ENCODE data around the gene GUCY2D.

Gene GUCY2D

DNA sequence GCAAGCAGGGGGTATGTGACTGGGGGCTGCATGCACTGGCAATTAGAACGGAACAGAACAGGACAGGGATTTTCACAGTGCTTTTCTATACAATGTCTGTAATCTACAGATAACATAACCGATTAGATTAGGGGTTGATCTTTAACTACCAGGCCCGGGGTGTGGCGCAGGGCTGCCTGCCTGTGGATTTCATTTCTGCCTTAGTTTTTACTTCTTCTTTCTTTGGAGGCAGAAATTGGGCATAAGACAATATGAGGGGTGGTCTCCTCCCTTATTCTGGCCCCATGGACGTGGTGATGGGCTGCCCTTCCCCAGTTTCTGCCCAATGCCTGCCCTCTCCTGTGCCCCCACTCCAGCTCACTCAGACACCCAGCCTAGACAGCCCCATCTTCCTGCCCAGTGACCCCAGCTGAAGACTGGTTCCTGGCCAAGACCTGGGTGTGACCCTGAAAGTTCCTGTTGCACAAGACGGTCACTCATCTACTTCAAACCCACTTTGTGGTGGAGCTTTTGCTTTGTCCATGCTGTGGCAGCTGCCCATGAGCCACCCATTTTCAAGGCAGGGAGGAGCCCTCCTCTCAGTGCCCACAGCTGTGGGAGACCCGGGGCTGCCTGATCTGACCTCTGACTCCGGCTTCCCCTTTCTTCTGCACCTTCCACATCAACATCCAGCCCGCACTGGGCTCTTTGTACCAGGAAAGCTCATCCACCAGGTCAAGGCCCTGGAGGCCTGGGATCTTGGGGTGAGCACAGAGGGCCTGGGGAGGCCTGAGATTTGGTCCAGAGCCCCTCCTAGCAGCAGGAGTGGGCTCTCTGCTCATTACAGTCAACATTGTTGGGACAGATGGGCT lies 66.5 kb downstream of the GUCY2D start:
- no peak for DNase-seq

DNA sequence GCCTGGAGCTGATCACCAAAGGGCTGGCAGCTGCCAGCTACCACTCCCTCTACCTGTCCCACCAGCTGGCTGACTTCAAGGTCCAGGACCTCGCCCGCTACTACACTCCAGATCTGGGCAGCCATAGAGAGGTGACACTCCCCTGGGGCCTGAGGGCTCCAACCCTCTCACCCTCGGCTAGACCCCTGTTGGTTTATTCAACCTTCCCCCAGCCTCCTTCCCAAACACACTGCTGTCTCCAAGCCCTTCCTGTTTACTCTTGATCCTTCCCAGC lies 67.1 kb downstream of the GUCY2D start:
- DNase-seq = no peak

All from activated CD8-positive, alpha-beta memory T cell treated with anti-CD3 and anti-CD28 coated beads, Interleukin-2, amount 50 U/mL, for 48 hours (primary cell).